C4-2B (cell line): ENCODE results near the gene SRSF3.

ENCODE experiments used
- CTCF ChIP-seq: fragments of 450-650 bp; conservative IDR thresholded peaks from 2 replicates; pipeline ENCODE4 v1.5.1; 2017; ENCODE audit warnings: mild to moderate bottlenecking
- ZFX ChIP-seq: fragments of 450-650 bp; IDR thresholded peaks from 2 replicates; pipeline ENCODE4 v1.6.1; 2017

- TF ChIP-seq CTCF (no peak), ZFX (no peak)
Observed at GRCh38 chr6:36639171-36639808, 45.1 kb downstream of the SRSF3 start.
